ENCODE data around the gene LDLRAD1.

Gene LDLRAD1, protein sequence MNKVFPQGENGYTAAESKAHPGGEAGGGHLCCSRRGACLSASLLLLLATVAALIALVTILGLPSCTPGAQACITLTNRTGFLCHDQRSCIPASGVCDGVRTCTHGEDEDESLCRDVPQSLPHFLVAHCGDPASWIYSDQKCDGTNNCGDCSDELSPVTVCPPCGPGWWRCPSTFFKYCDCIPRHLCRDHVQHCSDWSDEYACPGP

DNA sequence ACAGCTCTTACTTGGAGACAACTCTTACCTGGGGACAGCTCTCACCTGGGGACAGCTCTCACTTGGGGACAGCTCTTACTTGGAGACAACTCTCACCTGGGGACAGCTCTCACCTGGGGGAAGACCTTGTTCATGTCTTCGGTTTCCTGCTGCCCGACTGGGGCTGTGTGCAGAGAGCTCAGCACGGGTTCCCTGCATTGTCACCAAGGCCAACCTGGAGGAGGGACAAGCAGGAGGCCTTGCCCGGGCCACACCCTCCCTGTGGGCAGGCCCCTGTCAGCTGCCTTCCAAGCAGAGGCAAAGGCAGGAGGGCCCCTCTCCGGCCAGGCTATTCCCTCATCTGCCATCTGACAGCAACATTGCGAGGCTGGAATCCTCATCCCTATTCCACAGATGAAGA, at the start of gene LDLRAD1:
Gene LDLRAD1, minus strand, starts transcription at position 208 of the 400 bp plus-strand sequence. Its CDS starts 74 bp downstream, at position 134.
- no peak for DNase-seq (ENCODE audit: low read depth)
- TF ChIP-seq, protein P1, sequence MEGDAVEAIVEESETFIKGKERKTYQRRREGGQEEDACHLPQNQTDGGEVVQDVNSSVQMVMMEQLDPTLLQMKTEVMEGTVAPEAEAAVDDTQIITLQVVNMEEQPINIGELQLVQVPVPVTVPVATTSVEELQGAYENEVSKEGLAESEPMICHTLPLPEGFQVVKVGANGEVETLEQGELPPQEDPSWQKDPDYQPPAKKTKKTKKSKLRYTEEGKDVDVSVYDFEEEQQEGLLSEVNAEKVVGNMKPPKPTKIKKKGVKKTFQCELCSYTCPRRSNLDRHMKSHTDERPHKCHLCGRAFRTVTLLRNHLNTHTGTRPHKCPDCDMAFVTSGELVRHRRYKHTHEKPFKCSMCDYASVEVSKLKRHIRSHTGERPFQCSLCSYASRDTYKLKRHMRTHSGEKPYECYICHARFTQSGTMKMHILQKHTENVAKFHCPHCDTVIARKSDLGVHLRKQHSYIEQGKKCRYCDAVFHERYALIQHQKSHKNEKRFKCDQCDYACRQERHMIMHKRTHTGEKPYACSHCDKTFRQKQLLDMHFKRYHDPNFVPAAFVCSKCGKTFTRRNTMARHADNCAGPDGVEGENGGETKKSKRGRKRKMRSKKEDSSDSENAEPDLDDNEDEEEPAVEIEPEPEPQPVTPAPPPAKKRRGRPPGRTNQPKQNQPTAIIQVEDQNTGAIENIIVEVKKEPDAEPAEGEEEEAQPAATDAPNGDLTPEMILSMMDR (IDR thresholded peaks at IDR 0.05; ENCODE audit: control insufficient read depth, insufficient read depth, low read depth, low read length, missing control alignments) = no peak
- H3K4me3 ChIP-seq (ENCODE audit: control insufficient read depth, low read depth, low read length) = no peak within 1 kb of the TSS

DNA sequence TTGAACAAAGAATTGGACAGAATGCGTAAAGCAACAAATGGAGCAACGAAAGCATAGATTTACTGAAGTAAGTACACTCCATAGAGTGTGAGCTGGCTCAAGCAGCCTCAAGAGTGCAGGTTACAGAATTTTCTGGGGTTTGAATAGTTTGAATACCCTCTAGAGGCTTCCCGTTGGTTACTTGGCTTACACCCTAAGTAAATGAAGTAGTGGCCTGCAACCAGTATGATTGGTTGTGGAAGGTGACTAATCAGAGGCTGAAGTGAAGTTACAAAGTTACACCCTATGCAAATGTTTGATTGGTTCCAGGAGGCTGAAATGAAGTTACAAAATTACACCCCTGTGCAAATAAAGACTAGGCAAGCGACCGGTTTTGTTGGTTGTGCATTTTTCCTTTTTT, 46.3 kb upstream of the LDLRAD1 start:
- no peak overlapping the region for H3K4me3 ChIP-seq (ENCODE audit: control insufficient read depth, low read depth, low read length)
- TF ChIP-seq, protein P1 (IDR thresholded peaks at IDR 0.05; ENCODE audit: control insufficient read depth, insufficient read depth, low read depth, low read length, missing control alignments) = no peak
- DNase-seq (ENCODE audit: low read depth) = no peak

DNA sequence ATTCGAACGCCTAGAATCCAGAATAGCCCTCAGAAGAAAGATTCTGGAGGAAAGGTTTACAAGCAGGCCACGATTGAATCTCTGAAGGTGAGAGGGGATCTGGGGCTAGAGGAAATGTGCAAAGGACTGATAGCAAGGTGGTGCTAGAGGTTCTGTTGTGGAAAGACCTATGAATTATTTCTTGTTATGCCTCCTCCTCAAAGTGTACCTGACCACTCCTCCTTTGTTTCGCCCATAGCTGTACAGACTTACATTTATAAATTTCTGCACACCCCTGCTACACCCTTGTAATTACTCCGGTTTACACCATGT, 36.4 kb upstream of the LDLRAD1 start:
- DNase-seq (ENCODE audit: low read depth) = no peak
- H3K4me3 ChIP-seq (ENCODE audit: control insufficient read depth, low read depth, low read length) = no peak overlapping the region
- TF ChIP-seq, protein P1 (IDR thresholded peaks at IDR 0.05; ENCODE audit: control insufficient read depth, insufficient read depth, low read depth, low read length, missing control alignments) = no peak

DNA sequence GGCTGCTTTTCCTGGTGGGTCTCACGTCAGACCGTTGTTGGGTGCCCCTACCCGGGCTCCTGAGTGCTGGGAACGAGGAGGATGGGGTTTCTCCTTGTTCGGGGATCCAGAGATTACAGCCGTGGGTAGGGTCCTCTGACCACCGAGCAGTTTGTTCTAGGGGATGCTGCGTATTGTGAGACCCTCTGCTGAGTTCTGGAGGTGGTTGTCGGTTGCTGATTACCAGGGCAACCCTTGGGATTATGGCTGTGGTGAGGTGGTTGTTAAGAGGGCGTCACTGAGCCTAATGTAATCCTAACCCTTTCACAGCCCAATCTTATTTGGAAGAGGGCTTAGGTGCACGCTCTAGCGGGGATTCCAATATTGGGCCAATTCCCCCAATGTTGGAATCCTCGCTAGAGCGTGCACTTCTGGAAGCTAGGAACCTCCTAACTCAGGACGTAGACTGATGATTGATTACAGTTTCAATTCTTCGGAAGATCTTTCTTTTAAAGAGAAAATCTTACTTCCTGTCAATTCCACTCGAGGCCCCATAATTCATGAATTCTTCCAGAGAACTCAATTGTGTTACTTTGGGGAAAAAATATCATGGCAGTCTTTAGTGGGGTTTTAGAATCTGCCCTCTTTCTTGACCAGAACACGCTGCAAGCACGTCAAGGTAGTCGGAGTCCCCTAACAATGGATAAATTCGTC, 35.9 kb upstream of the LDLRAD1 start:
- peak overlapping the region; percentile 70 for H3K4me3 ChIP-seq (ENCODE audit: control insufficient read depth, low read depth, low read length)
- DNase-seq (ENCODE audit: low read depth) = no peak
- TF ChIP-seq, protein P1 (IDR thresholded peaks at IDR 0.05; ENCODE audit: control insufficient read depth, insufficient read depth, low read depth, low read length, missing control alignments) = no peak

DNA sequence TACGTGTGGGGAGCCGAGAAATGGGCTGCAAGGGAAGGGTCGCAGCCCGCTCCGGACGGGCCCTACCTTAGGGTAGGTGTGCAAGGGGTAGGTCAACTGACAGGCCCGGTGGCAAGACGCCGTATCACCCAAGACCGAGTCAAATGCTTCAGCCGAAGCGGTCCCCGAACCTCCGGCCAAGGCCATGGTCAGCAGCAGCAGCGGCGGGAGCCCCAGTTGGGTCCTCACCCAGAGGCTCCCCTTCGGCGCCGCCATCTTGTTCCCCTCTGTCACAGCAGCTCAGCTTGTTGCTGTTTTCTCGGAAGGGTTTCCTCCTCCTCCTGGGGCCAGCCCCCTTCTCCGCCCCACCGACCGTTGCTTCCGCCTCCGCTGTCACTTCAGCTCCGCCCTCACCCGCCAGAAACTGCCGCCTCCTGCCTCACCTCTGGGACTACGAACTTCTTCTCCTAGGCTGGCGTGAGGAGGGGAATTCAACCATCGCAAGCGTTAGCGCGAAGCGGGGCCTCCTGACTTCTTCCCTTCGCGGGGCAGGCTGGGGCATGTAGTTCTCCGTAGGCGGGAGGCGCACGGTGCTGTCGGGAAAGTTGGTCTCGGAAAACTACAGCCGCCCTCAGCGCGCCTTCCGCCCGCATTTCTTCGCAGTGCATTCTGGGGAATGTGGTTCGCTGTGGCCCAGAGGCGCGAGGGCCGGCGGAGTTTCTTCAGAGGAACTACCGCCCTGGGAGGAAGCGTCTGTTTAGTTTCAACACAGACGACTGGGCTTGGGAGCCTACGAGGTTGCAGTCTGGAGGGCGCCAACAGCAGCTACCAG, 35.2 kb upstream of the LDLRAD1 start, which contains the start of the genes TCEANC2 and TMEM59:
Gene TCEANC2, plus strand, starts transcription at position 675 of the 811 bp plus-strand sequence. CDS start 815 bp downstream, outside the sequence.
Gene TMEM59, minus strand, starts transcription at position 271 of the 811 bp plus-strand sequence. Its CDS starts 16 bp downstream, at position 255.
- TF ChIP-seq, protein P1 (IDR thresholded peaks at IDR 0.05; ENCODE audit: control insufficient read depth, insufficient read depth, low read depth, low read length, missing control alignments) = no peak
- peak; percentile 96 for DNase-seq (ENCODE audit: low read depth)
- peak within 1 kb of the TSS; percentile 70 for H3K4me3 ChIP-seq (ENCODE audit: control insufficient read depth, low read depth, low read length)

DNA sequence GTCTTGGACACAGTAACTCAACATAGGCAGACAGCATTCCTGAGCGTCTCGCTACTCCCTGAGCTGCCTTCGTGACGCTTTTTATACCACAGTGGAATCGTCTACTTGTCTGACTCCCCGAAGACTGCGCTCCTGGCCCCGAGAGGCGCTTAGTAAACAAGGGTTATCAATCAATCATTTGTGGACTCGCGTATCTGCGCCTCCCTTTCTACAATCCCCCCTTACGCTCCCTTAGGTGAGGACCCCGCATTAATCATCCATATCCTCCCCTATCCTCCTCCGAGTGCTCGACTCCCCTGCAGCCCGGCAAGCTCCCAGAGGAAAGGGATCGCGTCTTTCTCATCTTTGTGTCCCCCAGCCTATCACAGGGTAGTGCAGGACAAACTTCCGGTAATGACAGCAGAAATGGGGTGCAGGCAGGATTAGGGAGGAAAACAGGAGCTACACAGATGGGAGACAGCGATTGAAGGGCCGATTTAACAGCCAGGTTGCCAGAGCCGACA, 34.5 kb upstream of the LDLRAD1 start:
- no peak for DNase-seq (ENCODE audit: low read depth)
- TF ChIP-seq, protein P1 (IDR thresholded peaks at IDR 0.05; ENCODE audit: control insufficient read depth, insufficient read depth, low read depth, low read length, missing control alignments) = no peak
- peak overlapping the region; percentile 70 for H3K4me3 ChIP-seq (ENCODE audit: control insufficient read depth, low read depth, low read length)
